Tibial artery (tissue), 4 donors: ENCODE data around the gene FRMPD1.
"Not testable (repeated sequence)": the region's sequence is repeated elsewhere in the genome, so short reads cannot be mapped to it uniquely, and the experiment has no call there.

Source experiments
- DNase-seq, 2 donors: peaks; one replicate each; pipeline ENCODE4 v3.0.0-alpha.2; 2019
- H3K27ac ChIP-seq, 2 donors: fragments of 200-600 bp; sonication (generic) in 1 of 2; 1 replicate in 1 of 2; 2 replicates in 1 of 2; pipeline ENCODE4 v1.5.1; 2018 to 2019; ENCODE audit warnings: mild to moderate bottlenecking in 1 of 2
- H3K27me3 ChIP-seq, 2 donors: fragments of 200-600 bp; sonication (generic) in 1 of 2; one replicate each; pipeline versions ENCODE4 v1.5.1 to v1.6.0; 2016 to 2019
- H3K36me3 ChIP-seq, 3 donors: fragments of 200-600 bp; sonication (generic) in 2 of 3; one replicate each; pipeline ENCODE4 v1.5.1; 2016 to 2019; ENCODE audit warnings: mild to moderate bottlenecking in 2 of 3
- H3K4me1 ChIP-seq, 4 donors: fragments of 200-600 bp; sonication (generic) in 2 of 4; 1 replicate in 3 of 4; 2 replicates in 1 of 4; pipeline ENCODE4 v1.5.1; 2016 to 2019
- H3K4me3 ChIP-seq, 2 donors: fragments of 200-600 bp; sonication (generic) in 1 of 2; 1 replicate in 1 of 2; 2 replicates in 1 of 2; pipeline ENCODE4 v1.5.1; 2018 to 2019; ENCODE audit warnings: mild to moderate bottlenecking in 2 of 2
- H3K9me3 ChIP-seq, 3 donors: fragments of 200-600 bp; sonication (generic) in 1 of 3; one replicate each; pipeline ENCODE4 v1.5.1; 2016 to 2019
- intact Hi-C: fragments of 100-400 bp; cut with DNase I; formaldehyde crosslinking; loops from one replicate; pipeline ENCODE4 v1.15.0; 2023; ENCODE audit warnings: low total_unique reads
- TF ChIP-seq, protein P1 (sequence below), 2 experiments: fragments of 200-600 bp in 1 of 2; fragments of 450-650 bp in 1 of 2; IDR thresholded peaks; one replicate each; pipeline ENCODE4 v1.5.1; 2017 to 2019; ENCODE audit warnings: antibody characterized with exemption in 2 of 2, mild to moderate bottlenecking in 1 of 2, moderate library complexity in 1 of 2

The FRMPD1 gene

DNA sequence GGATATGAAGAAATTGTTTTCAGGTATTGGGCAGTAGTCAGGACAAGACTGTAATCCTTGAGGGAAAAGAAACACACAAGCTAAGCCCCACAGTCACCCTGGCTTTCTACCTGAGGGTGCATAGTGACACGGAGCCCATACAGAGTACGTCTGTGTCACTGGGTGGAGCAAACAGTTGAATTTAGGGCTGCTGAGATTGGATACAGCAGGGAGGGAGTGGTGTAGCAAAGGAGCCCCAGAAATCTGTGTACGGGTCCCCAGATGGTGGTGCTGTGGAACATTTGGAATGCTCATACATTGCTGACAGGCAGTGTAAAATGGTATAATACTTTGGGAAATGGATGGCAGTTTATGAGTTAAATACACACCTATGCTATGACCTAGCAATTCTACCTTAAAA lies 108.0 kb downstream of the FRMPD1 start:
- Histone ChIP-seq H3K4me1 (peaks cover 0 to 14% (median 7%) of the 10 kb centered on the region in 4 donors), H3K27me3 (no peaks in the 10 kb centered on the region), H3K27ac (no peak overlapping the region), H3K4me3 (no peak overlapping the region), H3K36me3 (peaks cover 0 to 11% (median 2%) of the 10 kb centered on the region in 3 donors), H3K9me3 (no peaks in the 10 kb centered on the region)
- no peak for DNase-seq
- intact Hi-C loops = no loop called here
- TF ChIP-seq, protein P1, sequence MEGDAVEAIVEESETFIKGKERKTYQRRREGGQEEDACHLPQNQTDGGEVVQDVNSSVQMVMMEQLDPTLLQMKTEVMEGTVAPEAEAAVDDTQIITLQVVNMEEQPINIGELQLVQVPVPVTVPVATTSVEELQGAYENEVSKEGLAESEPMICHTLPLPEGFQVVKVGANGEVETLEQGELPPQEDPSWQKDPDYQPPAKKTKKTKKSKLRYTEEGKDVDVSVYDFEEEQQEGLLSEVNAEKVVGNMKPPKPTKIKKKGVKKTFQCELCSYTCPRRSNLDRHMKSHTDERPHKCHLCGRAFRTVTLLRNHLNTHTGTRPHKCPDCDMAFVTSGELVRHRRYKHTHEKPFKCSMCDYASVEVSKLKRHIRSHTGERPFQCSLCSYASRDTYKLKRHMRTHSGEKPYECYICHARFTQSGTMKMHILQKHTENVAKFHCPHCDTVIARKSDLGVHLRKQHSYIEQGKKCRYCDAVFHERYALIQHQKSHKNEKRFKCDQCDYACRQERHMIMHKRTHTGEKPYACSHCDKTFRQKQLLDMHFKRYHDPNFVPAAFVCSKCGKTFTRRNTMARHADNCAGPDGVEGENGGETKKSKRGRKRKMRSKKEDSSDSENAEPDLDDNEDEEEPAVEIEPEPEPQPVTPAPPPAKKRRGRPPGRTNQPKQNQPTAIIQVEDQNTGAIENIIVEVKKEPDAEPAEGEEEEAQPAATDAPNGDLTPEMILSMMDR (IDR thresholded peaks at IDR 0.05) = no peak

- Histone ChIP-seq H3K4me1 (no peaks in the 10 kb centered on the region), H3K27ac (no peak overlapping the region), H3K27me3 (no peaks in the 10 kb centered on the region), H3K4me3 (no peak overlapping the region), H3K36me3 (peaks cover 0 to 26% (median 18%) of the 10 kb centered on the region in 3 donors), H3K9me3 (no peaks in the 10 kb centered on the region)
- TF ChIP-seq, protein P1 (IDR thresholded peaks at IDR 0.05) = no peak
- DNase-seq = no peak
- intact Hi-C loops = no loop called here
Measured at GRCh38 chr9:37760416-37761161, 109.8 kb downstream of the FRMPD1 start.

DNA sequence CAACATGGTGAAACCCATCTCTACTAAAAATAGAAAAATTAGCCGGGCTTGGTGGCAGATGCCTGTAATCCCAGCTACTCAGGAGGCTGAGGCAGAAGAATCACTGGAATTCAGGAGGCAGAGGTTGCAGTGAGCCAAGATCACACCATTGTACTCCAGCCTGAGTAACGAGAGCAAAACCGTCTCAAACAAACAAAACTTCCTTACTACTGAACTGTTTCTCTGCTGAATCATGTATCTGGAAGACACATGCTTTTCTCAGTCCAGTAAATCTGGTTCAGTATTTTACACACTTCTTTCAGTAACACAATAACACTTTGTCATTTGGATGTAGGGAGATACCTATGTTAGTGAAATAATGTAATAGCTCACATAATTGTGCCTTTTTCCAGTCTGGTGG lies 110.8 kb downstream of the FRMPD1 start:
- TF ChIP-seq, protein P1 (IDR thresholded peaks at IDR 0.05) = no peak
- no peak for DNase-seq
- intact Hi-C loops = no loop called here
- Histone ChIP-seq H3K27me3 (no peaks in the 10 kb centered on the region), H3K36me3 (peaks cover 0 to 26% (median 18%) of the 10 kb centered on the region in 3 donors), H3K9me3 (no peaks in the 10 kb centered on the region), H3K4me3 (no peak overlapping the region), H3K4me1 (no peaks in the 10 kb centered on the region), H3K27ac (no peak overlapping the region)

GRCh38 chr9:37765263-37765662 lies 114.5 kb downstream of the FRMPD1 start:
- H3K27me3 ChIP-seq, H3K27ac ChIP-seq, H3K4me1 ChIP-seq, DNase-seq, H3K9me3 ChIP-seq, H3K4me3 ChIP-seq, intact Hi-C loops: not testable (repeated sequence)
- peaks cover 6 to 46% (median 18%) of the 10 kb centered on the region in 3 donors for H3K36me3 ChIP-seq

GRCh38 chr9:37769306-37769705 lies 118.6 kb downstream of the FRMPD1 start:
- H3K9me3 ChIP-seq = no peaks in the 10 kb centered on the region
- no peaks in the 10 kb centered on the region for H3K4me1 ChIP-seq
- H3K27me3 ChIP-seq = no peaks in the 10 kb centered on the region
- H3K27ac ChIP-seq = no peak overlapping the region
- intact Hi-C loops = no loop called here
- TF ChIP-seq, protein P1 (IDR thresholded peaks at IDR 0.05) = no peak
- no peak for DNase-seq
- peaks cover 26 to 64% (median 30%) of the 10 kb centered on the region in 3 donors for H3K36me3 ChIP-seq
- no peak overlapping the region for H3K4me3 ChIP-seq

DNA sequence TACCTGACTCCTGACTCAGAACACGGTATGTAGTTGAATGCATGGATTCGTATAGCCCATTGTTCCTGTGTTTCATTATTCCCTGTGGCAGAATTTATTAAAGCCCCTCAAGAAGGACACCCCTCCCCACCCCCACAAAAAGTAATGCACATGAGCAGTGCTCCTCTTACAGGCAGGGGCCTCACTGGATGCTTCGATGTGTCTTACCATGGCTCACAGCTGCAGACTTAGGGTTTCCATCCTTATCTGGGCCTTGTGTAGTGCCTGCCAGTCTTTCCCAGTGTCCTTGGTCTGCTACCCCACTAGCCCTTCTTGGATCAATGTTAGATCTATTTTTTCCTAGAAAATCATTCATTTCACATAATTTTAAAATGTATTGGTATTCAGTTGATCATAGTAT lies 119.2 kb downstream of the FRMPD1 start:
- intact Hi-C loops = no loop called here
- TF ChIP-seq, protein P1 (IDR thresholded peaks at IDR 0.05) = no peak
- no peaks in the 10 kb centered on the region for H3K27me3 ChIP-seq
- no peaks in the 10 kb centered on the region for H3K9me3 ChIP-seq
- peaks cover 25 to 57% (median 26%) of the 10 kb centered on the region in 3 donors for H3K36me3 ChIP-seq
- DNase-seq = no peak
- no peaks in the 10 kb centered on the region for H3K4me1 ChIP-seq
- no peak overlapping the region for H3K4me3 ChIP-seq
- no peak overlapping the region for H3K27ac ChIP-seq
